Activated CD4-positive, alpha-beta T cell treated with anti-CD3 and anti-CD28 coated beads, Interleukin-2, amount 10 ng/mL, durations not matched to agents 24 days and 14 days (primary cell): ENCODE data around the gene CLDN16. TPM values are rescaled to one million over a fixed set of nuclear protein-coding genes. Genes with fewer than 3 reads are reported as not detected.

ENCODE experiments used
- DNase-seq: peaks from one replicate; pipeline ENCODE4 v3.0.0; 2022
- H3K27ac Mint-ChIP-seq: one replicate; pipeline ENCODE4 v1.8.0; 2022; ENCODE audit warnings: mild to moderate bottlenecking, mixed read lengths
- H3K27me3 Mint-ChIP-seq: one replicate; pipeline ENCODE4 v1.8.0; 2022; ENCODE audit warnings: mixed read lengths
- H3K36me3 Mint-ChIP-seq: one replicate; pipeline ENCODE4 v1.8.0; 2022; ENCODE audit warnings: low read depth, mild to moderate bottlenecking, mixed read lengths
- H3K4me1 Mint-ChIP-seq: one replicate; pipeline ENCODE4 v1.8.0; 2021; ENCODE audit warnings: mixed read lengths
- H3K4me3 Mint-ChIP-seq: one replicate; pipeline ENCODE4 v1.8.0; 2022; ENCODE audit warnings: mild to moderate bottlenecking, moderate library complexity, mixed read lengths
- H3K9me3 Mint-ChIP-seq: one replicate; pipeline ENCODE4 v1.8.0; 2021; ENCODE audit warnings: mixed read lengths
- intact Hi-C: fragments of 100-400 bp; cut with micrococcal nuclease; formaldehyde crosslinking; loops from one replicate; pipeline ENCODE4 v1.15.1; 2023
- total RNA-seq: library from RNA; stranded (reverse); gene quantifications from 2 replicates; pipeline ENCODE4 v1.2.3, GENCODE V29; 2022

CLDN16 gene
- total RNA-seq, 1 donor from 2014 or later: not detected

- no peaks in the 10 kb centered on the region for H3K36me3 Mint-ChIP-seq
Measured at GRCh38 chr3:190435618-190436017, 47.7 kb downstream of the CLDN16 start.

GRCh38 chr3:190436331-190436730 is 48.4 kb downstream of the CLDN16 start:
- Mint-ChIP-seq H3K27me3 (peaks cover 27% of the 10 kb centered on the region), H3K4me1 (peaks cover 3% of the 10 kb centered on the region), H3K36me3 (no peaks in the 10 kb centered on the region), H3K4me3 (no peak overlapping the region), H3K9me3 (peaks cover 3% of the 10 kb centered on the region), H3K27ac (no peak overlapping the region)
- no peak for DNase-seq
- intact Hi-C loops: no loop called here

More at GRCh38 chr3:190435618-190436017, 47.7 kb downstream of the CLDN16 start:
- Mint-ChIP-seq H3K4me3 (no peak overlapping the region), H3K27ac (no peak overlapping the region), H3K9me3 (peaks cover 3% of the 10 kb centered on the region), H3K27me3 (peaks cover 27% of the 10 kb centered on the region), H3K4me1 (peaks cover 3% of the 10 kb centered on the region)
- no peak for DNase-seq
- intact Hi-C loops: no loop called here

- intact Hi-C loops: no loop called here
- DNase-seq: no peak
- Mint-ChIP-seq H3K36me3 (no peaks in the 10 kb centered on the region), H3K4me3 (no peak overlapping the region), H3K27ac (no peak overlapping the region), H3K9me3 (no peaks in the 10 kb centered on the region), H3K27me3 (peaks cover 6% of the 10 kb centered on the region), H3K4me1 (peaks cover 8% of the 10 kb centered on the region)
Measured at GRCh38 chr3:190442240-190442639, 54.3 kb downstream of the CLDN16 start.

DNA sequence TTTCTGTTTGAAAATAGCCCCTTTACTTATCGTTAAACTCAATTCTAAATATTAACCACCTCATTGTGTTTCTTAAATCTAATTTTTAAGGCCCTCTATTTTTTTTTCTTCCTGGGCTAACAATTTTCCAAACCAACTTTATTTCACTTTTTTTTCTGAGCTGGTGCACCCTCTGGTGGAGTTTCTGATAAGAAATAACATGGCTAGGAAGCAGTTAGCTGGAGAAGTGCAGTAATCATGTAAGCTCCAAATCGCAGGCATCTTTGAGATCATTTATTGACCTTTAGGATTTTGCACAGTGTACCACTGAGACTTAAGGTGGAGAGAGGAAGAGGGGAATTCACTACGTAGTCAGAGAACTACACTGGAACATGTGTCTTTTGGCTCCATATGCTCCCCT is 55.3 kb downstream of the CLDN16 start:
- intact Hi-C loops: no loop called here
- Mint-ChIP-seq H3K36me3 (no peaks in the 10 kb centered on the region), H3K27ac (no peak overlapping the region)

DNA sequence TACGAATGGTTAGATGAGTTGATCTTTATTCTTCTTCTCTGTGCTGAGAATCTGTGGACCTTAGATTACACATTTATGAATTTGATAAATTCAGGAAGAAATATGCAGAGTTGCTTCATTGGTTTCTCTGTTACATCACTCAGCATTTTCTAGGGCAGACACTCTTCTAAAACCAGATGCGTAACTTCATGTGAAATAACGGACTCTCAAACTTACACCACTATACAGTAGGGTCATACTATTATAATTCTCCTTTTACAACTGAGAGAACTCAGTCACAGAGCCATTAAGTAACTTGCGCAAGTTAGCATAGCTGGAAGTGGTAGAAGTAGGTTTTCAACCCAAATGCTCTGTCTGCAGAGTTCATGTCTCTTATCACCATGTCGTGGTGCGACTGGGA is 56.0 kb downstream of the CLDN16 start:
- Mint-ChIP-seq H3K9me3 (no peaks in the 10 kb centered on the region), H3K27ac (no peak overlapping the region), H3K36me3 (no peaks in the 10 kb centered on the region), H3K27me3 (peaks cover 13% of the 10 kb centered on the region), H3K4me1 (peaks cover 8% of the 10 kb centered on the region), H3K4me3 (no peak overlapping the region)
- intact Hi-C loops: no loop called here
- DNase-seq: no peak

More for the DNA sequence above, 55.3 kb downstream of the CLDN16 start:
- H3K4me1 Mint-ChIP-seq: peaks cover 8% of the 10 kb centered on the region
- no peak for DNase-seq
- no peaks in the 10 kb centered on the region for H3K9me3 Mint-ChIP-seq
- H3K27me3 Mint-ChIP-seq: peaks cover 8% of the 10 kb centered on the region
- no peak overlapping the region for H3K4me3 Mint-ChIP-seq

DNA sequence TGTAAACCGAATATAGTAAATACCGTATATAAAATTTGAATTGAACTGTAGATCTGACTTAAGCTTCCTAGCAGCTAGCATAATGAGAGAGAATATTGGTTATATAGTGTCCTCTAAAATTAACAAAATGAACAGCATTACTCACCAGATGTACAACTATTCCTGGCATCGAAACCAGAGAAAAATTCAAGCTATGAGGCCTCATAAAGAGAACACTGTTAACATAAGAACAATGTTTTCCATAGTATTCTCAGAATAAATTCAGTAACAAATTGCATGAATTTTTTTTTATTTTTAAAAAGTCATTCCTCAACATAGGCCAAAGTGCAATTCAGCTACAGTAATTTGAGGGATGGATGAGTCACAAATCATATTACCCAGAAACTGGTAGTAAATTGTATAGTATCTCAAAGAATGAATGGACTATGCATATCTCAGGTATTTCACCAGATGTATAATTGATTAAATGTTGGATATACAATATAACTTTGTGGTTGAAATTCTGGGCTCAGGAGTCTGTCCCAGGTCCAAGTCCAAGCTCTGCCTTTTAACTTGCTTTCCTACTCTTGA is 56.7 kb downstream of the CLDN16 start:
- DNase-seq: no peak
- H3K27me3 Mint-ChIP-seq: peaks cover 11% of the 10 kb centered on the region
- H3K4me1 Mint-ChIP-seq: peaks cover 8% of the 10 kb centered on the region

DNA sequence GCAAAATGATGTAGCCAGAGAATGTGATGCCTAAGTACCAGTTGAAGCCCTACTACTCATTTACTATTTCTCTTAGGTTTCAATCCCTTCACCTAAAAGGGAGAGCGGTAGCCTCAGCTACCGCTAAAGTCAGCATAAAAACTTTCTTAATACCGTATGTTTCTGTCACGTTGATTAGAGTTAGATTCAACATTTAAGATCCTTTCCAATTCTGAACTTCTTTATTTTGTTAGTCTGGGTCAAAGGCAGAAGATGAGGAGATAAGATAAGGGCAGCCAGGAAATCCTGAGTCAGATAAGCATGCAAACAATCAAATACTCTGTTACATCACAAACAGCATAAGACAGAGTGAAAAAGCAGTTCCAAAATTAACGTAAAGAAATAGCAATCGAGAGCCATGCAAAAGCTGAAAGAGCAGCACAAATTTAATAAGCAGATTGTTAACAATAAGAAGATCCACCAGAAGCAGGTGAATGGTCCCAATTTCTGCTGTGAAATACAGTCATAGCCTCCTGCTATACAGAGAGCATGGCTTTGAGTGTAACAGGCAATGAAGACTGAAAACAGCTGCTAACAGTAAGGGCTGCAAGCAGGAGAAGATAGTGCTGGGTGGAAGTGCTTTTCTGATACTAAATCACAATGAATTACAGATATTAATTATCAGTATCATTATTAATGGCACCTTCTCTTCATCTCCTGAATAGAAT is 58.8 kb downstream of the CLDN16 start:
- no peak for DNase-seq
- Mint-ChIP-seq H3K27ac (no peak overlapping the region), H3K27me3 (peaks cover 20% of the 10 kb centered on the region)

More for the DNA sequence above, 56.7 kb downstream of the CLDN16 start:
- H3K4me3 Mint-ChIP-seq: no peak overlapping the region
- no peaks in the 10 kb centered on the region for H3K36me3 Mint-ChIP-seq
- H3K27ac Mint-ChIP-seq: no peak overlapping the region
- H3K9me3 Mint-ChIP-seq: no peaks in the 10 kb centered on the region
- intact Hi-C loops: no loop called here

GRCh38 chr3:190448256-190448655 is 60.3 kb downstream of the CLDN16 start:
- Mint-ChIP-seq H3K4me3 (no peak overlapping the region), H3K36me3 (no peaks in the 10 kb centered on the region), H3K9me3 (no peaks in the 10 kb centered on the region), H3K27me3 (peaks cover 22% of the 10 kb centered on the region), H3K4me1 (peaks cover 8% of the 10 kb centered on the region), H3K27ac (no peak overlapping the region)
- intact Hi-C loops: no loop called here
- DNase-seq: no peak

More for the DNA sequence above, 58.8 kb downstream of the CLDN16 start:
- Mint-ChIP-seq H3K4me3 (peak overlapping the region; percentile 5), H3K4me1 (peaks cover 8% of the 10 kb centered on the region), H3K9me3 (no peaks in the 10 kb centered on the region), H3K36me3 (no peaks in the 10 kb centered on the region)
- intact Hi-C loops: no loop called here

DNA sequence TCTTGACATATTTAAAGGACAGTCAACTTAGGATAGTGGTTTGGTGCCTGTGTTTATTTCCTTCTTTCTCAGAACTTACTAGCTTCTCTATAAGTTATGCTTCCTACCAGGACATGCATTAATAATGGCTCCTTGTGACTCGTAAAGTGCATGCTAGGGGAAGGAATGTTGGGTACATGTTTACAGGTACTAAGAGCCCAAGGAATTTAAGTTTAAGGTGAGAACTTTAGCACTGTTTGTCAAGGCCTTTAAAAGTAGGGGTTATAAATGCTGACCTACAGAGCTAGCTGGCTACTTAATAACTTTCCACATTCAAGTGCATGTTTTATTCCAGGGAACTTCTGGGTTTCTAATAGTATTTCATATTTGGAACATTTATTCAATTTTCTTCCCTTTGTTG is 61.8 kb downstream of the CLDN16 start, which contains the start of gene TMEM207:
TMEM207 (minus strand) TSS at position 101 of the 400 bp plus-strand sequence; CDS start at position 9, 92 bp downstream.
- intact Hi-C loops: no loop called here
- H3K4me1 Mint-ChIP-seq: peaks cover 8% of the 10 kb centered on the region
- peaks cover 27% of the 10 kb centered on the region for H3K27me3 Mint-ChIP-seq
- no peaks in the 10 kb centered on the region for H3K9me3 Mint-ChIP-seq
- H3K4me3 Mint-ChIP-seq: no peak within 1 kb of the TSS
- DNase-seq: no peak
- H3K27ac Mint-ChIP-seq: no peak within 1 kb of the TSS
- H3K36me3 Mint-ChIP-seq: no peaks in the 10 kb centered on the region

DNA sequence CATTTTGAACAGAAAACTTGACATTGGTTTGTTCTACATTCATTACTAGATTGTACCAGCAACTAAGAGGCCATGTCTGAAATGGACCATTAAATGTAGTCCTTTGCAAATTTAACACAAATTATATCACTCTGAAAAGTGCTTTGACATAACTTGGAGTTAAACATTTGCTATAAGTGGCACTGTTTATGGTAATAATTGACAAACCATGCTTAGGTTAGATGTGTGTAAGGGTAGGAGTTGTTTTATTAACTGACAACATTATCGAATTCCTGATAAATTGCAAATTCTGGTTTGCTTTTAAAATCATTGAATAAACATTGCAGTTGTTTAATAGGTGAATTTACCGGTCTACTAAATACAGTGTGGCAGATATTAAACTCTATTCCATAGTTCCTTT is 67.9 kb downstream of the CLDN16 start:
- no peak overlapping the region for H3K4me3 Mint-ChIP-seq
- no peaks in the 10 kb centered on the region for H3K4me1 Mint-ChIP-seq
- H3K9me3 Mint-ChIP-seq: no peaks in the 10 kb centered on the region
- DNase-seq: no peak
- no peaks in the 10 kb centered on the region for H3K36me3 Mint-ChIP-seq
- intact Hi-C loops: no loop called here
- peaks cover 31% of the 10 kb centered on the region for H3K27me3 Mint-ChIP-seq
- H3K27ac Mint-ChIP-seq: no peak overlapping the region

- H3K27ac Mint-ChIP-seq: no peak overlapping the region
- no peaks in the 10 kb centered on the region for H3K36me3 Mint-ChIP-seq
- peaks cover 28% of the 10 kb centered on the region for H3K27me3 Mint-ChIP-seq
Measured at GRCh38 chr3:190456770-190457169, 68.8 kb downstream of the CLDN16 start.

GRCh38 chr3:190458040-190458439 is 70.1 kb downstream of the CLDN16 start:
- Mint-ChIP-seq H3K4me3 (no peak overlapping the region), H3K9me3 (no peaks in the 10 kb centered on the region), H3K36me3 (no peaks in the 10 kb centered on the region), H3K27me3 (peaks cover 28% of the 10 kb centered on the region), H3K4me1 (no peaks in the 10 kb centered on the region), H3K27ac (no peak overlapping the region)
- intact Hi-C loops: no loop called here
- no peak for DNase-seq

More at GRCh38 chr3:190456770-190457169, 68.8 kb downstream of the CLDN16 start:
- no peak for DNase-seq
- intact Hi-C loops: no loop called here
- Mint-ChIP-seq H3K9me3 (no peaks in the 10 kb centered on the region), H3K4me3 (no peak overlapping the region), H3K4me1 (no peaks in the 10 kb centered on the region)
